RWPE2 (cell line): ENCODE results near the gene HEATR5A.

Experiments
- ATAC-seq: fragments of 200-7000 bp; cut with Tn5 transposase; 3 replicates; pipeline ENCODE4 v1.9.1; 2021; ENCODE audit warnings: low read depth
- DNase-seq: peaks from one replicate; pipeline ENCODE4 v3.0.0-alpha.2; 2020; ENCODE audit warnings: low spot score
- H3K27ac ChIP-seq: fragments of 450-650 bp; 2 replicates; pipeline ENCODE4 v1.5.1; 2017; ENCODE audit warnings: mild to moderate bottlenecking; ENCODE audit not compliant: poor library complexity, severe bottlenecking
- H3K27me3 ChIP-seq: fragments of 250-450 bp; sonication (Bioruptor Pico); 2 replicates; pipeline ENCODE4 v1.5.1; 2021; ENCODE audit warnings: mild to moderate bottlenecking, moderate library complexity; ENCODE audit not compliant: insufficient read depth, poor library complexity, severe bottlenecking
- H3K36me3 ChIP-seq: fragments of 250-450 bp; sonication (Bioruptor Pico); 2 replicates; pipeline ENCODE4 v1.5.1; 2020; ENCODE audit warnings: low read depth, mild to moderate bottlenecking, moderate library complexity
- H3K4me1 ChIP-seq: fragments of 250-450 bp; sonication (Bioruptor Pico); 2 replicates; pipeline ENCODE4 v1.5.1; 2021; ENCODE audit warnings: mild to moderate bottlenecking, moderate library complexity; ENCODE audit not compliant: insufficient read depth, poor library complexity, severe bottlenecking
- H3K4me3 ChIP-seq: fragments of 250-450 bp; sonication (Bioruptor Pico); 2 replicates; pipeline ENCODE4 v1.5.1; 2021; ENCODE audit warnings: mild to moderate bottlenecking, moderate library complexity; ENCODE audit not compliant: severe bottlenecking
- H3K9me3 ChIP-seq: fragments of 250-450 bp; sonication (Bioruptor Pico); 2 replicates; pipeline ENCODE4 v1.5.1; 2021; ENCODE audit warnings: mild to moderate bottlenecking, moderate library complexity; ENCODE audit not compliant: severe bottlenecking
- CTCF ChIP-seq: fragments of 450-650 bp; IDR thresholded peaks from one replicate; pipeline ENCODE4 v1.5.1; 2017; ENCODE audit warnings: mild to moderate bottlenecking, moderate library complexity; ENCODE audit not compliant: poor library complexity, severe bottlenecking

Gene HEATR5A

GRCh38 chr14:31414190-31414833, 6.0 kb downstream of the HEATR5A start:
- Histone ChIP-seq H3K4me3 (no peak overlapping the region), H3K36me3 (peaks cover 3% of the 10 kb centered on the region; the same call in 1 of the 2 replicates), H3K9me3 (no peaks in the 10 kb centered on the region), H3K27ac (peak overlapping the region; percentile 45), H3K27me3 (no peaks in the 10 kb centered on the region), H3K4me1 (peaks cover 28% of the 10 kb centered on the region)
- DNase-seq (no peak), ATAC-seq (peak; percentile 72)
- no peak for TF ChIP-seq CTCF

- Histone ChIP-seq H3K4me1 (peaks cover 18% of the 10 kb centered on the region), H3K36me3 (peaks cover 3% of the 10 kb centered on the region; the same call in 1 of the 2 replicates), H3K4me3 (no peak overlapping the region), H3K9me3 (no peaks in the 10 kb centered on the region), H3K27ac (no peak overlapping the region), H3K27me3 (no peaks in the 10 kb centered on the region)
- ATAC-seq, result no peak
- DNase-seq, result no peak
- no peak for TF ChIP-seq CTCF
These were observed 9.1 kb downstream of the HEATR5A start for GRCh38 chr14:31411218-31411727.

- DNase-seq, result no peak
- no peak for ATAC-seq
- Histone ChIP-seq H3K4me1 (peaks cover 15% of the 10 kb centered on the region), H3K27ac (no peak overlapping the region), H3K36me3 (peaks cover 3% of the 10 kb centered on the region; the same call in 1 of the 2 replicates), H3K27me3 (no peaks in the 10 kb centered on the region), H3K4me3 (no peak overlapping the region), H3K9me3 (no peaks in the 10 kb centered on the region)
- TF ChIP-seq CTCF, result no peak
These were observed 10.2 kb downstream of the HEATR5A start for GRCh38 chr14:31410048-31410650.

GRCh38 chr14:31408421-31408820, 11.9 kb downstream of the HEATR5A start:
- ATAC-seq (no peak), DNase-seq (no peak)
- no peak overlapping the region for H3K4me3 ChIP-seq
- H3K9me3 ChIP-seq, result no peaks in the 10 kb centered on the region
- no peaks in the 10 kb centered on the region for H3K4me1 ChIP-seq
- TF ChIP-seq CTCF, result no peak
- no peak overlapping the region for H3K27ac ChIP-seq
- H3K27me3 ChIP-seq, result no peaks in the 10 kb centered on the region
- H3K36me3 ChIP-seq, result peaks cover 3% of the 10 kb centered on the region; the same call in 1 of the 2 replicates

GRCh38 chr14:31405599-31406232, 14.6 kb downstream of the HEATR5A start:
- Histone ChIP-seq H3K9me3 (no peaks in the 10 kb centered on the region), H3K4me1 (no peaks in the 10 kb centered on the region), H3K27me3 (no peaks in the 10 kb centered on the region), H3K36me3 (peaks cover 17% of the 10 kb centered on the region), H3K4me3 (no peak overlapping the region), H3K27ac (no peak overlapping the region)
- no peak for DNase-seq
- no peak for ATAC-seq
- TF ChIP-seq CTCF, result no peak
